ENCODE measurements around the gene TES. TPM values are rescaled to one million over a fixed set of nuclear protein-coding genes. Genes with fewer than 3 reads are reported as not detected.

Gene TES
- total RNA-seq, 1 experiment from 2014 or later, result 120 TPM

DNA sequence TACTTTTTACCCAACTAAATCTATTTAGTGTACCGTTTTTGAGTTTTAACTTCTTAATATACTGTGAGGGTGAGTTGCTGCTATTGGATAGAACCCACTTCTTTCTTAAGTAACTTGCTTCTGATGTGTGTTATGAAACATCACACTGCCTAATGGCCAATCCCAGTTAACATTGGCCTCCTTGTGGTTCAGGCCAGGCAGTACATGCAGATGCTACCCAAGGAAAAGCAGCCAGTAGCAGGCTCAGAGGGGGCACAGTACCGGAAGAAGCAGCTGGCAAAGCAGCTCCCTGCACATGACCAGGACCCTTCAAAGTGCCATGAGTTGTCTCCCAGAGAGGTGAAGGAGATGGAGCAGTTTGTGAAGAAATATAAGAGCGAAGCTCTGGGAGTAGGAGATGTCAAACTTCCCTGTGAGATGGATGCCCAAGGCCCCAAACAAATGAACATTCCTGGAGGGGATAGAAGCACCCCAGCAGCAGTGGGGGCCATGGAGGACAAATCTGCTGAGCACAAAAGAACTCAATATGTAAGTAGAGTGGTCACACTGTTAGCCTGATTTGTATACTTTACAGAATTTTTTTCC, 39.7 kb downstream of the TES start:
- Histone ChIP-seq H3K9me3 (ENCODE audit: low read length) (no peaks in the 10 kb centered on the region), H3K4me3 (ENCODE audit: low read length) (no peak overlapping the region), H4K20me1 (ENCODE audit: low read length) (no peaks in the 10 kb centered on the region), H3K27ac (ENCODE audit: low read length) (no peak overlapping the region), H2AFZ (ENCODE audit: low read length) (no peak overlapping the region), H3K4me2 (ENCODE audit: low read length) (no peak overlapping the region), H3K9ac (ENCODE audit: low read length) (no peak overlapping the region), H3K4me1 (ENCODE audit: insufficient read depth, low read length) (no peaks in the 10 kb centered on the region), H3F3A (ENCODE audit: low read length, unreplicated experiment) (no peaks in the 10 kb centered on the region), H3K9me2 (replicated peaks; ENCODE audit: low read length) (no peaks in the 10 kb centered on the region), H3K27me3 (ENCODE audit: low read length) (no peaks in the 10 kb centered on the region), H3K79me2 (ENCODE audit: low read length) (peaks cover 19% of the 10 kb centered on the region), H3K36me3 (ENCODE audit: low read depth, low read length) (peaks cover 68% of the 10 kb centered on the region)
- DNase-seq (peak; percentile 65), ATAC-seq (peak; percentile 89)
- ChIA-PET POLR2A (ENCODE audit: unreplicated experiment) (no interaction called here), CTCF (interaction anchor here (1.7 kb wide), 1 partner anchor 70 kb away, joined by 5 read pairs; no protein-coding TSS in a partner anchor)
- TF ChIP-seq, protein P1, sequence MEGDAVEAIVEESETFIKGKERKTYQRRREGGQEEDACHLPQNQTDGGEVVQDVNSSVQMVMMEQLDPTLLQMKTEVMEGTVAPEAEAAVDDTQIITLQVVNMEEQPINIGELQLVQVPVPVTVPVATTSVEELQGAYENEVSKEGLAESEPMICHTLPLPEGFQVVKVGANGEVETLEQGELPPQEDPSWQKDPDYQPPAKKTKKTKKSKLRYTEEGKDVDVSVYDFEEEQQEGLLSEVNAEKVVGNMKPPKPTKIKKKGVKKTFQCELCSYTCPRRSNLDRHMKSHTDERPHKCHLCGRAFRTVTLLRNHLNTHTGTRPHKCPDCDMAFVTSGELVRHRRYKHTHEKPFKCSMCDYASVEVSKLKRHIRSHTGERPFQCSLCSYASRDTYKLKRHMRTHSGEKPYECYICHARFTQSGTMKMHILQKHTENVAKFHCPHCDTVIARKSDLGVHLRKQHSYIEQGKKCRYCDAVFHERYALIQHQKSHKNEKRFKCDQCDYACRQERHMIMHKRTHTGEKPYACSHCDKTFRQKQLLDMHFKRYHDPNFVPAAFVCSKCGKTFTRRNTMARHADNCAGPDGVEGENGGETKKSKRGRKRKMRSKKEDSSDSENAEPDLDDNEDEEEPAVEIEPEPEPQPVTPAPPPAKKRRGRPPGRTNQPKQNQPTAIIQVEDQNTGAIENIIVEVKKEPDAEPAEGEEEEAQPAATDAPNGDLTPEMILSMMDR (conservative IDR thresholded peaks at IDR 0.05; ENCODE audit: low read depth, low read length), result peak; percentile 70
- TF ChIP-seq EZH2 (IDR thresholded peaks at IDR 0.05; ENCODE audit: low read length, unreplicated experiment) (no peak), EZH2phosphoT487 (IDR thresholded peaks at IDR 0.05; ENCODE audit: borderline replicate concordance, low read length) (no peak)
- intact Hi-C loops (cut with micrococcal nuclease), result no loop called here
- no TSS peak for BruUV-seq (replicated peaks)

DNA sequence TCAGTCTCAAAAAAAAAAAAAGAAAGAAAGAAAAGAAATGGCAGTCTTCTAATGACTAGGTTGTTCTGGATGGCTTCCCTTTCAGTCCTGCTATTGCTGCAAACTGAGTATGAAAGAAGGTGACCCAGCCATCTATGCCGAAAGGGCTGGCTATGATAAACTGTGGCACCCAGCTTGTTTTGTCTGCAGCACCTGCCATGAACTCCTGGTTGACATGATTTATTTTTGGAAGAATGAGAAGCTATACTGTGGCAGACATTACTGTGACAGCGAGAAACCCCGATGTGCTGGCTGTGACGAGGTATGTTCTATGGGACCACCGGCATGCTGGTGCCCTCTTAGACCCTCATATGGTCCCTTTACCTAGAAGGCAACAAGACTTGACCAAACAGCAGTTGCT, 41.3 kb downstream of the TES start:
- no peak for ATAC-seq
- Histone ChIP-seq H3F3A (ENCODE audit: low read length, unreplicated experiment) (no peaks in the 10 kb centered on the region), H2AFZ (ENCODE audit: low read length) (no peak overlapping the region), H3K4me1 (ENCODE audit: insufficient read depth, low read length) (no peaks in the 10 kb centered on the region), H3K9ac (ENCODE audit: low read length) (no peak overlapping the region), H3K4me3 (ENCODE audit: low read length) (no peak overlapping the region), H3K9me3 (ENCODE audit: low read length) (no peaks in the 10 kb centered on the region), H3K36me3 (ENCODE audit: low read depth, low read length) (peaks cover 62% of the 10 kb centered on the region), H3K79me2 (ENCODE audit: low read length) (peaks cover 12% of the 10 kb centered on the region), H3K9me2 (replicated peaks; ENCODE audit: low read length) (no peaks in the 10 kb centered on the region), H3K27ac (ENCODE audit: low read length) (no peak overlapping the region), H3K4me2 (ENCODE audit: low read length) (no peak overlapping the region), H4K20me1 (ENCODE audit: low read length) (no peaks in the 10 kb centered on the region), H3K27me3 (ENCODE audit: low read length) (no peaks in the 10 kb centered on the region)
- ChIA-PET POLR2A (ENCODE audit: unreplicated experiment) (interaction anchor here (0.6 to 0.7 kb wide), 2 partner anchors 22 to 326 kb away, joined by 4 read pairs; no protein-coding TSS in a partner anchor), CTCF (interaction anchor here (0.7 kb wide), 1 partner anchor 380 kb away, joined by 3 read pairs; no protein-coding TSS in a partner anchor)
- no peak for DNase-seq
- TF ChIP-seq EZH2 (IDR thresholded peaks at IDR 0.05; ENCODE audit: low read length, unreplicated experiment), result no peak
- TF ChIP-seq, protein P1 (conservative IDR thresholded peaks at IDR 0.05; ENCODE audit: low read depth, low read length), result no peak
- TF ChIP-seq EZH2phosphoT487 (IDR thresholded peaks at IDR 0.05; ENCODE audit: borderline replicate concordance, low read length), result no peak
- intact Hi-C loops (cut with micrococcal nuclease), result no loop called here
- BruUV-seq (replicated peaks), result no TSS peak

DNA sequence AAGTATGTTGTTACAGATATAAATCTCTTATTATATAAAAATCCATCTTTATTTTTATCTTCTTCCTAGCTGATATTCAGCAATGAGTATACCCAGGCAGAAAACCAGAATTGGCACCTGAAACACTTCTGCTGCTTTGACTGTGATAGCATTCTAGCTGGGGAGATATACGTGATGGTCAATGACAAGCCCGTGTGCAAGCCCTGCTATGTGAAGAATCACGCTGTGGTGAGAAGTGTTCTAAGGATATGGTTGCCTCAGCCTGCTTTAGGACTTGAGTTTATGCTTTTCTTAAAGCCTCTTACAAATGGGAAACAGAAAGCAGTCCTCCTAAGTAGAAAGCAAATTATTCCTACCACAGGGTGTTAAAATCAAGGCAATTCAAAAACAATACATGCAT, 41.9 kb downstream of the TES start:
- Histone ChIP-seq H3K9me2 (replicated peaks; ENCODE audit: low read length) (no peaks in the 10 kb centered on the region), H3K27me3 (ENCODE audit: low read length) (no peaks in the 10 kb centered on the region), H3K9ac (ENCODE audit: low read length) (no peak overlapping the region), H3K79me2 (ENCODE audit: low read length) (peaks cover 9% of the 10 kb centered on the region; the same call in 1 of the 2 replicates), H4K20me1 (ENCODE audit: low read length) (no peaks in the 10 kb centered on the region), H2AFZ (ENCODE audit: low read length) (no peak overlapping the region), H3K4me2 (ENCODE audit: low read length) (no peak overlapping the region), H3K27ac (ENCODE audit: low read length) (no peak overlapping the region), H3K4me3 (ENCODE audit: low read length) (no peak overlapping the region), H3K36me3 (ENCODE audit: low read depth, low read length) (peaks cover 65% of the 10 kb centered on the region), H3K4me1 (ENCODE audit: insufficient read depth, low read length) (no peaks in the 10 kb centered on the region), H3K9me3 (ENCODE audit: low read length) (no peaks in the 10 kb centered on the region), H3F3A (ENCODE audit: low read length, unreplicated experiment) (no peaks in the 10 kb centered on the region)
- ChIA-PET POLR2A (ENCODE audit: unreplicated experiment) (interaction anchor here (0.6 kb wide), 1 partner anchor 23 kb away, joined by 4 read pairs; no protein-coding TSS in a partner anchor), CTCF (no interaction called here)
- BruUV-seq (replicated peaks), result no TSS peak
- ATAC-seq, result no peak
- TF ChIP-seq, protein P1 (conservative IDR thresholded peaks at IDR 0.05; ENCODE audit: low read depth, low read length), result no peak
- no peak for TF ChIP-seq EZH2 (IDR thresholded peaks at IDR 0.05; ENCODE audit: low read length, unreplicated experiment)
- TF ChIP-seq EZH2phosphoT487 (IDR thresholded peaks at IDR 0.05; ENCODE audit: borderline replicate concordance, low read length), result no peak
- intact Hi-C loops (cut with micrococcal nuclease), result no loop called here
- no peak for DNase-seq
